ENCODE data around the gene PNPLA3. TPM values are rescaled to one million over a fixed set of nuclear protein-coding genes. Genes with fewer than 3 reads are reported as not detected.

PNPLA3 gene
- total RNA-seq, 2 experiments from 2014 or later: not detected

DNA sequence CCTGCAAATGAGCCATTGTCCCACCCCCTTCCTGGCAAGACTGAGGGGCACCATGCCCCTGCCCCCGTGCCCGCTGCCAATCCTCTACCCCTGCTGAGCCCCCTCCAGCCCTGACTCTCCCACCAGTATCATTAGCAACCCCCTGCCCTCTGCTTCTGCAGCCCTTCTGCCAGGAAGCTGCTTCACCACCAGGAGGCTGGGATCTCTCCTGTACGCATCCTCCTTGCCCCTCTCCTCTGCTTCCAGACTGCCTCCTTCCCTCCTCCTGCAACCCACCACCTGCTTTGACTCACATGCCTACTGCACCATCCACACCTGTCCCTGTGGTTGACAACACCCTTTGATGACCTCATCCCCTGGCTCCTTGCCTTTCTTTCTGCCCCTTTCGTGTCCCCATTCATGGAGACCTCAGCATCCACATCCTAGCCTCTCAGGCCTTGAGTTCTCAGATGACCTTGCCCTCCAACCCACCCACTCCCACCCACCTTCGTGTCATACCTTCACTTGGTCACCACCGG is 13.4 kb upstream of the PNPLA3 start:
- H3K27ac ChIP-seq (ENCODE audit: low read depth, low read length, poor library complexity, severe bottlenecking): no peak overlapping the region
- intact Hi-C loops (cut with micrococcal nuclease; ENCODE audit: unreplicated experiment): no loop called here
- no peak for TF ChIP-seq EZH2phosphoT487 (IDR thresholded peaks at IDR 0.05; ENCODE audit: borderline replicate concordance, low read depth, low read length)
- TF ChIP-seq CTCF (conservative IDR thresholded peaks at IDR 0.05; ENCODE audit: low read length): no peak
- H3K4me3 ChIP-seq (ENCODE audit: low read depth, low read length, poor library complexity, severe bottlenecking): no peak overlapping the region
- no peaks in the 10 kb centered on the region for H3K4me1 ChIP-seq (ENCODE audit: insufficient read depth, low read length, poor library complexity, severe bottlenecking)
- POLR2A ChIA-PET: no interaction called here
- H2AFZ ChIP-seq (ENCODE audit: low read length): no peak overlapping the region
- no TSS peak for BruUV-seq (replicated peaks)
- H3K36me3 ChIP-seq (ENCODE audit: insufficient read depth, low read length): no peaks in the 10 kb centered on the region
- no peaks in the 10 kb centered on the region for H3K9me2 ChIP-seq (ENCODE audit: insufficient read depth, low read length)
- no peak for DNase-seq (ENCODE audit: low spot score)
- CTCF ChIA-PET (ENCODE audit: unreplicated experiment): no interaction called here
- no peaks in the 10 kb centered on the region for H4K20me1 ChIP-seq (ENCODE audit: insufficient read depth, low read length)
- H3K4me2 ChIP-seq (ENCODE audit: low read length): no peak overlapping the region
- H3K9me3 ChIP-seq (ENCODE audit: low read length): no peaks in the 10 kb centered on the region
- H3K79me2 ChIP-seq (ENCODE audit: insufficient read depth, low read depth, low read length): no peaks in the 10 kb centered on the region

DNA sequence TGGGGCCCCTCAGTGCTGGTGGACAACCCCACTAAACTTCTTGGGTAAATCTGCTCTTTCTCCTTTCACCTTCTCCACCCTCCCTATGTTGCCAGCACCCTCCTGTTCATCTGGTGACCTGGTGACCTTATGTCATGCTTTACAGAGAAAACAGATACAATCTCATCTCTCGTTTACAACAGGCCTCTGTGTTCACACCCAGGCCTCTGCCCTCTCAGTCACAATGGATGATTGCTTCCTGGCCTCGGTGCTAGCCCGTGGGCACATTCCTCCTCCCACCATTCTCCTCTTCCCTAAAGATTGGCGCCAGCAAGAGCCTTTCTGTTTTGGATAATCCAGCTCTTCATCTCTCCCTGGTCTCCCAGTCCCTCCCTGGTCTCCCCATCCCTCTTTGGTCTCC is 12.3 kb upstream of the PNPLA3 start:
- CTCF ChIA-PET (ENCODE audit: unreplicated experiment): no interaction called here
- intact Hi-C loops (cut with micrococcal nuclease; ENCODE audit: unreplicated experiment): no loop called here
- no peaks in the 10 kb centered on the region for H4K20me1 ChIP-seq (ENCODE audit: insufficient read depth, low read length)
- no peak overlapping the region for H3K27ac ChIP-seq (ENCODE audit: low read depth, low read length, poor library complexity, severe bottlenecking)
- H3K4me1 ChIP-seq (ENCODE audit: insufficient read depth, low read length, poor library complexity, severe bottlenecking): no peaks in the 10 kb centered on the region
- H2AFZ ChIP-seq (ENCODE audit: low read length): no peak overlapping the region
- no peaks in the 10 kb centered on the region for H3K9me2 ChIP-seq (ENCODE audit: insufficient read depth, low read length)
- no peak for DNase-seq (ENCODE audit: low spot score)
- H3K4me2 ChIP-seq (ENCODE audit: low read length): no peak overlapping the region
- no peaks in the 10 kb centered on the region for H3K79me2 ChIP-seq (ENCODE audit: insufficient read depth, low read depth, low read length)
- BruUV-seq (replicated peaks): no TSS peak
- H3K4me3 ChIP-seq (ENCODE audit: low read depth, low read length, poor library complexity, severe bottlenecking): no peak overlapping the region
- POLR2A ChIA-PET: no interaction called here
- H3K9me3 ChIP-seq (ENCODE audit: low read length): no peaks in the 10 kb centered on the region
- TF ChIP-seq EZH2phosphoT487 (IDR thresholded peaks at IDR 0.05; ENCODE audit: borderline replicate concordance, low read depth, low read length) (no peak), CTCF (conservative IDR thresholded peaks at IDR 0.05; ENCODE audit: low read length) (no peak)
- H3K36me3 ChIP-seq (ENCODE audit: insufficient read depth, low read length): no peaks in the 10 kb centered on the region

GRCh38 chr22:43917521-43917920 is 6.1 kb upstream of the PNPLA3 start:
- no peak for TF ChIP-seq CTCF (conservative IDR thresholded peaks at IDR 0.05; ENCODE audit: low read length)
- TF ChIP-seq EZH2phosphoT487 (IDR thresholded peaks at IDR 0.05; ENCODE audit: borderline replicate concordance, low read depth, low read length): no peak

More at GRCh38 chr22:43917521-43917920, 6.1 kb upstream of the PNPLA3 start:
- no peak overlapping the region for H3K4me3 ChIP-seq (ENCODE audit: low read depth, low read length, poor library complexity, severe bottlenecking)
- no TSS peak for BruUV-seq (replicated peaks)
- H3K9me2 ChIP-seq (ENCODE audit: insufficient read depth, low read length): no peaks in the 10 kb centered on the region
- no peak overlapping the region for H3K4me2 ChIP-seq (ENCODE audit: low read length)
- H3K36me3 ChIP-seq (ENCODE audit: insufficient read depth, low read length): no peaks in the 10 kb centered on the region
- H3K9me3 ChIP-seq (ENCODE audit: low read length): no peaks in the 10 kb centered on the region
- intact Hi-C loops (cut with micrococcal nuclease; ENCODE audit: unreplicated experiment): no loop called here
- no peak for DNase-seq (ENCODE audit: low spot score)
- POLR2A ChIA-PET: no interaction called here
- H3K79me2 ChIP-seq (ENCODE audit: insufficient read depth, low read depth, low read length): no peaks in the 10 kb centered on the region
- H4K20me1 ChIP-seq (ENCODE audit: insufficient read depth, low read length): no peaks in the 10 kb centered on the region
- H3K4me1 ChIP-seq (ENCODE audit: insufficient read depth, low read length, poor library complexity, severe bottlenecking): no peaks in the 10 kb centered on the region
- no peak overlapping the region for H3K27ac ChIP-seq (ENCODE audit: low read depth, low read length, poor library complexity, severe bottlenecking)
- no peak overlapping the region for H2AFZ ChIP-seq (ENCODE audit: low read length)
- CTCF ChIA-PET (ENCODE audit: unreplicated experiment): no interaction called here

Measured in OCI-LY7 (cell line).